ENCODE data around the gene IL21. TPM values are rescaled to one million over a fixed set of nuclear protein-coding genes. Genes with fewer than 3 reads are reported as not detected.

The IL21 gene
- total and polyA plus RNA-seq, 2 of the 13 experiments (the other 11 are each of a cell fraction or from before 2014, with no cell fraction given): not detected

DNA sequence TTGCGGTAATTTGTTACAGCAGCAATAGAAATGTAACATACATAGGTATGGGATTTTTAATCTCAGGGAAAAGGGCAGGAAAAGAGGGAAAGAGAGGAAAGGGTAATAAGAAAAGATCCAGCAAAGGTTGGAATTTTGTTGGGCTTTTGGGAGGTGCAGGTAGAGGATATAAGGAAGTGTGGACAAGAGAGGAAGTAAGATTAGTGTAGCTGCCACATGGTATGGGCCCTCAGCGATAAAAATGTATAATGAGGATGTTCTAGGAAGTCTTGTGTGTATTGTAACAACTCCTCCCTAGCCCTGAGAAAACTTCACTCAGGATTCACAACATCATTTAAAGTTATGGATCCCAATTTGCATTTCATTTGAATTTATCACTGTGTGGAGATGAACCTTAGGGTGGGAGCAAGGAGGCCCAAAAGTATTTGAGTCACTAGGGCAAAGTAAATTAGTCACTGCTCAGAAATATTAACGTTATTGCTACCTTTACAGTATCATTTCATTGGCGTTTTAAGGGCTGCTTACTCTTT, 2.8 kb upstream of the IL21 start:
- intact Hi-C loops (cut with micrococcal nuclease; ENCODE audit: unreplicated experiment): no loop called here
- no peak overlapping the region for H3K27ac ChIP-seq (ENCODE audit: extremely low read length, insufficient read depth, low read length)
- ChIA-PET CTCF (ENCODE audit: low intra/inter-chr PET ratio, low total read pairs) (no interaction called here), POLR2A (no interaction called here)
- BruUV-seq (replicated peaks): no TSS peak
- no peak overlapping the region for H3K4me2 ChIP-seq (ENCODE audit: low read depth, low read length)
- TF ChIP-seq ZNF451 (CRISPR knock-in tag; IDR thresholded peaks at IDR 0.05) (no peak), BCL6 (CRISPR knock-in tag; IDR thresholded peaks at IDR 0.05) (no peak), RFXANK (CRISPR knock-in tag; IDR thresholded peaks at IDR 0.05) (no peak), GFI1 (CRISPR knock-in tag; IDR thresholded peaks at IDR 0.05; ENCODE audit: borderline replicate concordance) (no peak), CBX1 (IDR thresholded peaks at IDR 0.05; ENCODE audit: low read depth) (no peak), MAFF (IDR thresholded peaks at IDR 0.05; ENCODE audit: low read depth, low read length) (no peak), MIXL1 (CRISPR knock-in tag; IDR thresholded peaks at IDR 0.05) (no peak), BORCS8-MEF2B (CRISPR knock-in tag; IDR thresholded peaks at IDR 0.05) (no peak), RFX1 (IDR thresholded peaks at IDR 0.05) (no peak), ARNT2 (CRISPR knock-in tag; IDR thresholded peaks at IDR 0.05; ENCODE audit: low read depth) (no peak), RBAK (CRISPR knock-in tag; IDR thresholded peaks at IDR 0.05) (no peak), FOXA1 (IDR thresholded peaks at IDR 0.05) (no peak), FOXA1 (CRISPR knock-in tag; IDR thresholded peaks at IDR 0.05) (no peak), ZFP82 (CRISPR knock-in tag; IDR thresholded peaks at IDR 0.05; ENCODE audit: borderline replicate concordance) (no peak), ZNF660 (CRISPR knock-in tag; IDR thresholded peaks at IDR 0.05; ENCODE audit: borderline replicate concordance, low read depth) (no peak), ASH2L (IDR thresholded peaks at IDR 0.05; ENCODE audit: insufficient read length, low read depth, low read length) (no peak), RORA (CRISPR knock-in tag; IDR thresholded peaks at IDR 0.05) (no peak)
- TF ChIP-seq, protein P1, sequence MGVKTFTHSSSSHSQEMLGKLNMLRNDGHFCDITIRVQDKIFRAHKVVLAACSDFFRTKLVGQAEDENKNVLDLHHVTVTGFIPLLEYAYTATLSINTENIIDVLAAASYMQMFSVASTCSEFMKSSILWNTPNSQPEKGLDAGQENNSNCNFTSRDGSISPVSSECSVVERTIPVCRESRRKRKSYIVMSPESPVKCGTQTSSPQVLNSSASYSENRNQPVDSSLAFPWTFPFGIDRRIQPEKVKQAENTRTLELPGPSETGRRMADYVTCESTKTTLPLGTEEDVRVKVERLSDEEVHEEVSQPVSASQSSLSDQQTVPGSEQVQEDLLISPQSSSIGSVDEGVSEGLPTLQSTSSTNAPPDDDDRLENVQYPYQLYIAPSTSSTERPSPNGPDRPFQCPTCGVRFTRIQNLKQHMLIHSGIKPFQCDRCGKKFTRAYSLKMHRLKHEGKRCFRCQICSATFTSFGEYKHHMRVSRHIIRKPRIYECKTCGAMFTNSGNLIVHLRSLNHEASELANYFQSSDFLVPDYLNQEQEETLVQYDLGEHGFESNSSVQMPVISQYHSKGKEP (CRISPR knock-in tag; IDR thresholded peaks at IDR 0.05): no peak
- TF ChIP-seq, protein P2, sequence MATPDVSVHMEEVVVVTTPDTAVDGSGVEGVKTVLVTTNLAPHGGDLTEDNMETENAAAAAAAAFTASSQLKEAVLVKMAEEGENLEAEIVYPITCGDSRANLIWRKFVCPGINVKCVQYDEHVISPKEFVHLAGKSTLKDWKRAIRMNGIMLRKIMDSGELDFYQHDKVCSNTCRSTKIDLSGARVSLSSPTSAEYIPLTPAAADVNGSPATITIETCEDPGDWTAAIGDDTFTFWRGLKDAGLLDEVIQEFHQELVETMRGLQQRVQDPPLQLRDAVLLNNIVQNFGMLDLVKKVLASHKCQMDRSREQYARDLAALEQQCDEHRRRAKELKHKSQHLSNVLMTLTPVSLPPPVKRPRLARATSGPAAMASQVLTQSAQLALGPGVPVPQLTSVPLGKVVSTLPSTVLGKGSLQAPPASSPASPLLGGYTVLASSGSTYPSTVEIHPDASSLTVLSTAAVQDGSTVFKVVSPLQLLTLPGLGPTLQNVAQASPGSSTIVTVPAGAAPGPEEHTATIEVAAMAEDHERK (CRISPR knock-in tag; IDR thresholded peaks at IDR 0.05; ENCODE audit: low read depth): no peak
- H3K36me3 ChIP-seq (replicated peaks in 1 of 2; ENCODE audit: control insufficient read depth in 1 of 2, insufficient read depth in 2 of 2, low read length in 2 of 2): no peaks in the 10 kb centered on the region
- in situ Hi-C loops (cut with HindIII; ENCODE audit: extremely low pct_ligation_motif_present, low pct_unique_long_range_greater_than_20kb): no loop called here
- H2AFZ ChIP-seq (ENCODE audit: low read length): no peak overlapping the region
- H3K9me3 ChIP-seq (ENCODE audit: low read length): no peaks in the 10 kb centered on the region
- WGBS (ENCODE audit: low lambda C conversion rate): 0% methylated on average over 4 of the region's 4 CpGs
- no peak for ATAC-seq
- H3K27me3 ChIP-seq (ENCODE audit: control insufficient read depth in 1 of 2, insufficient read depth in 2 of 2, low read length in 2 of 2): peaks cover 0 to 3% of the 10 kb centered on the region in 2 experiments; a peak in 3 of 5 replicates
- no peak for FAIRE-seq
- H3K79me2 ChIP-seq (ENCODE audit: insufficient read depth, low read length): no peaks in the 10 kb centered on the region
- H3K9ac ChIP-seq (ENCODE audit: insufficient read depth, low read depth, low read length): no peak overlapping the region
- no peaks in the 10 kb centered on the region for H3K4me1 ChIP-seq (ENCODE audit: insufficient read depth, low read length)
- H4K20me1 ChIP-seq (ENCODE audit: insufficient read depth, low read length): no peaks in the 10 kb centered on the region
- H3K4me3 ChIP-seq (replicated peaks in 1 of 3; ENCODE audit: insufficient read depth in 1 of 3, low read depth in 2 of 3, low read length in 3 of 3): no peak overlapping the region
- no peak for DNase-seq (ENCODE audit: low spot score)
